Renal cortex interstitium (tissue), 15 donors: ENCODE results near the gene KCNK1. TPM values are rescaled to one million over a fixed set of nuclear protein-coding genes. Genes with fewer than 3 reads are reported as not detected.
A peak's percentile ranks its signal among the peaks of the same experiment; 100 is the strongest.

Source experiments
- DNase-seq, 11 donors: peaks; one replicate each; pipeline ENCODE4 v3.0.0-alpha.2; 2013; ENCODE audit warnings: low read depth in 9 of 11, low spot score in 4 of 11; ENCODE audit errors: extremely low read depth in 1 of 11
- long read RNA-seq, 16 experiments: transcript quantifications; one replicate each; lab custom pipeline, GENCODE V29; 2026
- polyA plus RNA-seq, 3 donors: library from polyadenylated mRNA; unstranded; fragments of 120-200 nt; gene quantifications; one replicate each; pipeline ENCODE4 v1.2.1, GENCODE V29; 2013; ENCODE audit not compliant: insufficient read length in 3 of 3

The KCNK1 gene
- polyA plus RNA-seq = 10 to 100 TPM in 1 of 3 donors, 1 to 10 TPM in 2; 5.9 to 11.5 (median 7.9) TPM
- long read RNA-seq, donor 1, partial matches to known transcripts = 0 of 3 reads
- long read RNA-seq, donor 1, other reads (novel, unspliced or antisense) = 0 of 3 reads
- long read RNA-seq, donor 2, partial matches to known transcripts = 0 of 4 reads
- long read RNA-seq, donor 2, other reads (novel, unspliced or antisense) = 0 of 4 reads
- long read RNA-seq, donor 3, transcript KCNK1-202 (3 exons, 2,161 nt) = major isoform, 7 of 7 reads
- long read RNA-seq, donor 3, partial matches to known transcripts = 0 of 7 reads
- long read RNA-seq, donor 3, other reads (novel, unspliced or antisense) = 0 of 7 reads
- long read RNA-seq, donor 4, transcript KCNK1-202 (3 exons, 2,161 nt) = major isoform, 8 of 8 reads
- long read RNA-seq, donor 4, partial matches to known transcripts = 0 of 8 reads
- long read RNA-seq, donor 4, other reads (novel, unspliced or antisense) = 0 of 8 reads
- long read RNA-seq, donor 5 = 0 reads
- long read RNA-seq, donor 6, transcript KCNK1-202 (3 exons, 2,161 nt) = major isoform, 6 of 6 reads
- long read RNA-seq, donor 6, partial matches to known transcripts = 0 of 6 reads
- long read RNA-seq, donor 6, other reads (novel, unspliced or antisense) = 0 of 6 reads
- long read RNA-seq, donor 7, transcript KCNK1-202 (3 exons, 2,161 nt) = major isoform, 6 of 6 reads
- long read RNA-seq, donor 7, partial matches to known transcripts = 0 of 6 reads
- long read RNA-seq, donor 7, other reads (novel, unspliced or antisense) = 0 of 6 reads
- long read RNA-seq, donor 8, transcript KCNK1-202 (3 exons, 2,161 nt) = major isoform, 6 of 6 reads
- long read RNA-seq, donor 8, partial matches to known transcripts = 0 of 6 reads
- long read RNA-seq, donor 8, other reads (novel, unspliced or antisense) = 0 of 6 reads
- long read RNA-seq, donor 9, transcript KCNK1-202 (3 exons, 2,161 nt) = major isoform, 11 of 11 reads
- long read RNA-seq, donor 9, partial matches to known transcripts = 0 of 11 reads
- long read RNA-seq, donor 9, other reads (novel, unspliced or antisense) = 0 of 11 reads
- long read RNA-seq, donor 10, transcript KCNK1-202 (3 exons, 2,161 nt) = major isoform, 7 of 7 reads
- long read RNA-seq, donor 10, partial matches to known transcripts = 0 of 7 reads
- long read RNA-seq, donor 10, other reads (novel, unspliced or antisense) = 0 of 7 reads
- long read RNA-seq, donor 11, partial matches to known transcripts = 0 of 4 reads
- long read RNA-seq, donor 11, other reads (novel, unspliced or antisense) = 0 of 4 reads
- long read RNA-seq, donor 12, partial matches to known transcripts = 0 of 1 reads
- long read RNA-seq, donor 12, other reads (novel, unspliced or antisense) = 0 of 1 reads
- long read RNA-seq, donor 13, transcript KCNK1-202 (3 exons, 2,161 nt) = major isoform, 5 of 5 reads
- long read RNA-seq, donor 13, partial matches to known transcripts = 0 of 5 reads
- long read RNA-seq, donor 13, other reads (novel, unspliced or antisense) = 0 of 5 reads
- long read RNA-seq, donor 14, partial matches to known transcripts = 0 of 3 reads
- long read RNA-seq, donor 14, other reads (novel, unspliced or antisense) = 0 of 3 reads
- long read RNA-seq, donor 15, partial matches to known transcripts = 0 of 3 reads
- long read RNA-seq, donor 15, other reads (novel, unspliced or antisense) = 0 of 3 reads
- long read RNA-seq, donor 16, transcript KCNK1-202 (3 exons, 2,161 nt) = major isoform, 14 of 14 reads
- long read RNA-seq, donor 16, partial matches to known transcripts = 0 of 14 reads
- long read RNA-seq, donor 16, other reads (novel, unspliced or antisense) = 0 of 14 reads

GRCh38 chr1:233613252-233614172 lies at the start of gene KCNK1:
TSS of gene KCNK1 (plus strand) at chr1:233614106. CDS start at chr1:233614172, 66 bp downstream.
- peak in 10 of 11 donors; percentile 47 to 80 (median 64) for DNase-seq

- DNase-seq = no peak
These were observed 48.6 kb upstream of the KCNK1 start for GRCh38 chr1:233565313-233565712.

GRCh38 chr1:233566886-233567285 lies 47.0 kb upstream of the KCNK1 start:
- no peak for DNase-seq

GRCh38 chr1:233569636-233570035 lies 44.3 kb upstream of the KCNK1 start:
- DNase-seq = peak in 4 of 11 donors; percentile 5 to 13 (median 6)

- no peak for DNase-seq
These were observed 43.7 kb upstream of the KCNK1 start for GRCh38 chr1:233570216-233570615.

- no peak for DNase-seq
These were observed 43.2 kb upstream of the KCNK1 start for GRCh38 chr1:233570706-233571105.

- no peak for DNase-seq
These were observed 41.0 kb upstream of the KCNK1 start for GRCh38 chr1:233572896-233573295.

- DNase-seq = no peak
These were observed 38.5 kb upstream of the KCNK1 start for GRCh38 chr1:233575450-233575849.

GRCh38 chr1:233582439-233582838 lies 31.5 kb upstream of the KCNK1 start:
- no peak for DNase-seq

- no peak for DNase-seq
These were observed 29.5 kb upstream of the KCNK1 start for GRCh38 chr1:233584376-233584775.

- DNase-seq = no peak
These were observed 29.0 kb upstream of the KCNK1 start for GRCh38 chr1:233584931-233585330.

GRCh38 chr1:233586301-233586700 lies 27.6 kb upstream of the KCNK1 start:
- no peak for DNase-seq

GRCh38 chr1:233587196-233587595 lies 26.7 kb upstream of the KCNK1 start:
- DNase-seq = no peak

- peak in 1 of 11 donors; percentile 4 for DNase-seq
These were observed 25.7 kb upstream of the KCNK1 start for GRCh38 chr1:233587958-233588799.

GRCh38 chr1:233597489-233597901 lies 16.4 kb upstream of the KCNK1 start:
- DNase-seq = no peak

- no peak for DNase-seq
These were observed 14.9 kb upstream of the KCNK1 start for GRCh38 chr1:233598891-233599541.
